DOHH2 (cell line): Measurements from ENCODE around the gene CNOT2.

ENCODE experiments used
- H3F3A ChIP-seq: fragments of 200-600 bp; sonication (generic), shearing (Covaris generic); 2 replicates; pipeline ENCODE4 v1.6.0; 2016; ENCODE audit warnings: antibody characterized with exemption, mild to moderate bottlenecking; ENCODE audit not compliant: control insufficient read depth, insufficient read depth
- H3K27ac ChIP-seq: fragments of 200-600 bp; sonication (generic); 2 replicates; pipeline ENCODE4 v1.5.1; 2014; ENCODE audit warnings: low read depth, mild to moderate bottlenecking, low read length, moderate library complexity
- H3K27me3 ChIP-seq: fragments of 200-600 bp; sonication (generic); 2 replicates; pipeline ENCODE4 v1.6.1; 2014; ENCODE audit warnings: mild to moderate bottlenecking, low read length, mixed read lengths; ENCODE audit not compliant: control insufficient read depth
- H3K36me3 ChIP-seq: fragments of 200-600 bp; sonication (generic); 2 replicates; pipeline ENCODE4 v1.6.1; 2014; ENCODE audit warnings: mild to moderate bottlenecking, low read length, moderate library complexity, mixed read lengths; ENCODE audit not compliant: control insufficient read depth
- H3K4me1 ChIP-seq: fragments of 200-600 bp; sonication (generic); 2 replicates; pipeline ENCODE4 v1.6.1; 2014; ENCODE audit warnings: mild to moderate bottlenecking, low read length, mixed read lengths; ENCODE audit not compliant: control insufficient read depth
- H3K4me2 ChIP-seq: fragments of 200-600 bp; sonication (generic); 2 replicates; pipeline ENCODE4 v1.6.0; 2014; ENCODE audit warnings: mild to moderate bottlenecking, low read length, moderate library complexity
- H3K4me3 ChIP-seq: fragments of 200-600 bp; sonication (generic); 2 replicates; pipeline ENCODE4 v1.5.1; 2014; ENCODE audit warnings: mild to moderate bottlenecking, low read length, mixed read lengths
- H3K79me2 ChIP-seq: fragments of 200-600 bp; sonication (generic); 2 replicates; pipeline ENCODE4 v1.6.1; 2014; ENCODE audit warnings: mild to moderate bottlenecking, low read length, mixed read lengths; ENCODE audit not compliant: control insufficient read depth
- H3K9me2 ChIP-seq: fragments of 200-600 bp; sonication (generic); replicated peaks from 2 replicates; pipeline ENCODE4 v1.6.1; 2014; ENCODE audit warnings: mild to moderate bottlenecking, low read length, mixed read lengths; ENCODE audit not compliant: control insufficient read depth
- H3K9me3 ChIP-seq: fragments of 200-600 bp; sonication (generic); 2 replicates; pipeline ENCODE4 v1.6.1; 2014; ENCODE audit warnings: antibody characterized with exemption, low read length, mixed read lengths; ENCODE audit not compliant: control insufficient read depth, insufficient read depth
- H4K20me1 ChIP-seq: fragments of 200-600 bp; sonication (generic); 2 replicates; pipeline ENCODE4 v1.6.0; 2014; ENCODE audit warnings: low read depth, mild to moderate bottlenecking, antibody characterized with exemption, low read length, moderate library complexity; ENCODE audit not compliant: control insufficient read depth, insufficient read depth
- CTCF ChIP-seq: fragments of 200-600 bp; sonication (generic); IDR thresholded peaks from one replicate; pipeline ENCODE4 v1.5.1; 2014; ENCODE audit warnings: antibody characterized with exemption, mild to moderate bottlenecking, low read depth, low read length; ENCODE audit not compliant: poor library complexity, severe bottlenecking
- EZH2phosphoT487 ChIP-seq: fragments of 200-600 bp; sonication (generic); IDR thresholded peaks from 2 replicates; pipeline ENCODE4 v1.6.1; 2017; ENCODE audit warnings: borderline replicate concordance, mild to moderate bottlenecking, antibody characterized with exemption, low read length, moderate library complexity, mixed read lengths

The CNOT2 gene

GRCh38 chr12:70252832-70253231 is 9.6 kb downstream of the CNOT2 start:
- Histone ChIP-seq H3F3A (peaks cover 13% of the 10 kb centered on the region), H3K4me1 (peaks cover 95% of the 10 kb centered on the region), H3K9me3 (no peaks in the 10 kb centered on the region), H3K4me2 (peak overlapping the region; percentile 31), H3K4me3 (no peak overlapping the region), H3K27me3 (no peaks in the 10 kb centered on the region), H3K36me3 (peaks cover 47% of the 10 kb centered on the region), H3K79me2 (peaks cover 100% of the 10 kb centered on the region), H4K20me1 (0 out of 2 replicates have a peak, but pooled peaks cover 3% of the 10 kb centered on the region), H3K27ac (peak overlapping the region; percentile 32), H3K9me2 (no peaks in the 10 kb centered on the region)
- TF ChIP-seq EZH2phosphoT487 (no peak), CTCF (no peak)

- Histone ChIP-seq H3K36me3 (peaks cover 42% of the 10 kb centered on the region), H3K4me2 (peak overlapping the region; percentile 56), H3K9me2 (no peaks in the 10 kb centered on the region), H4K20me1 (no peaks in the 10 kb centered on the region), H3K4me1 (peaks cover 96% of the 10 kb centered on the region), H3F3A (peaks cover 24% of the 10 kb centered on the region), H3K9me3 (no peaks in the 10 kb centered on the region), H3K4me3 (no peak overlapping the region), H3K27me3 (no peaks in the 10 kb centered on the region), H3K79me2 (peaks cover 100% of the 10 kb centered on the region), H3K27ac (peak overlapping the region; percentile 88)
- TF ChIP-seq CTCF (no peak), EZH2phosphoT487 (no peak)
Measured at GRCh38 chr12:70254225-70254624, 11.0 kb downstream of the CNOT2 start.

- no peaks in the 10 kb centered on the region for H3K27me3 ChIP-seq
- peaks cover 97% of the 10 kb centered on the region for H3K4me1 ChIP-seq
- no peaks in the 10 kb centered on the region for H3K9me2 ChIP-seq
- H3K27ac ChIP-seq: peak overlapping the region; percentile 88
- peak overlapping the region; percentile 27 for H3K4me3 ChIP-seq
- peak overlapping the region; percentile 56 for H3K4me2 ChIP-seq
- peaks cover 30% of the 10 kb centered on the region for H3F3A ChIP-seq
- TF ChIP-seq CTCF (no peak), EZH2phosphoT487 (no peak)
- H3K9me3 ChIP-seq: no peaks in the 10 kb centered on the region
- H3K79me2 ChIP-seq: peaks cover 100% of the 10 kb centered on the region
- no peaks in the 10 kb centered on the region for H4K20me1 ChIP-seq
- H3K36me3 ChIP-seq: peaks cover 41% of the 10 kb centered on the region
Measured at GRCh38 chr12:70254846-70255245, 11.6 kb downstream of the CNOT2 start.

- H3K9me2 ChIP-seq: no peaks in the 10 kb centered on the region
- peak overlapping the region; percentile 27 for H3K4me3 ChIP-seq
- H3F3A ChIP-seq: peaks cover 35% of the 10 kb centered on the region
- peak overlapping the region; percentile 56 for H3K4me2 ChIP-seq
- peaks cover 37% of the 10 kb centered on the region for H3K36me3 ChIP-seq
- H3K9me3 ChIP-seq: no peaks in the 10 kb centered on the region
- no peaks in the 10 kb centered on the region for H4K20me1 ChIP-seq
- H3K27me3 ChIP-seq: no peaks in the 10 kb centered on the region
- H3K79me2 ChIP-seq: peaks cover 100% of the 10 kb centered on the region
- peak overlapping the region; percentile 88 for H3K27ac ChIP-seq
- TF ChIP-seq CTCF (no peak), EZH2phosphoT487 (no peak)
- H3K4me1 ChIP-seq: peaks cover 97% of the 10 kb centered on the region
Measured at GRCh38 chr12:70255311-70255710, 12.1 kb downstream of the CNOT2 start.
